CD14-positive monocyte (primary cell): ENCODE measurements around the gene KIRREL3. TPM values are rescaled to one million over a fixed set of nuclear protein-coding genes. Genes with fewer than 3 reads are reported as not detected.

Source experiments
- DNase-seq, 3 donors: peaks; one replicate each; pipeline ENCODE4 v3.0.0-alpha.2; 2011 to 2022
- H2AFZ ChIP-seq: 2 replicates; pipeline ENCODE4 v1.6.0; 2012; ENCODE audit warnings: mild to moderate bottlenecking, low read depth, low read length, inconsistent platforms; ENCODE audit not compliant: insufficient read depth, poor library complexity, severe bottlenecking
- H3K27ac ChIP-seq, 2 donors: 1 replicate in 1 of 2; 2 replicates in 1 of 2; pipeline ENCODE4 v1.5.1; 2012 to 2013; ENCODE audit warnings: low read length in 2 of 2, control low read depth in 1 of 2, inconsistent platforms in 1 of 2, low read depth in 1 of 2, mild to moderate bottlenecking in 1 of 2
- H3K27me3 ChIP-seq, 2 donors: one replicate each; pipeline versions ENCODE4 v1.6.0 to v1.6.1; 2011 to 2013; ENCODE audit warnings: low read length in 2 of 2; ENCODE audit not compliant: control insufficient read depth in 2 of 2, insufficient read depth in 2 of 2
- H3K36me3 ChIP-seq, 2 donors: replicated peaks in 1 of 2; 1 replicate in 1 of 2; 2 replicates in 1 of 2; pipeline versions ENCODE4 v1.5.1 to v1.6.1; 2012 to 2013; ENCODE audit warnings: low read length in 2 of 2, control low read depth in 1 of 2, inconsistent platforms in 1 of 2, mild to moderate bottlenecking in 1 of 2; ENCODE audit not compliant: insufficient read depth in 2 of 2, control insufficient read depth in 1 of 2
- H3K4me1 ChIP-seq, 2 donors: 1 replicate in 1 of 2; 2 replicates in 1 of 2; pipeline versions ENCODE4 v1.5.1 to v1.6.1; 2012 to 2013; ENCODE audit warnings: low read length in 2 of 2, control low read depth in 1 of 2, inconsistent platforms in 1 of 2, mild to moderate bottlenecking in 1 of 2, moderate library complexity in 1 of 2; ENCODE audit not compliant: insufficient read depth in 2 of 2, control insufficient read depth in 1 of 2
- H3K4me2 ChIP-seq: replicated peaks from 2 replicates; pipeline ENCODE3; 2012; ENCODE audit warnings: low read length, moderate library complexity, mild to moderate bottlenecking; ENCODE audit not compliant: poor library complexity, severe bottlenecking; ENCODE audit errors: extremely low read depth
- H3K4me3 ChIP-seq, 3 experiments: fragments of 200-600 bp in 1 of 3; sonication (generic) in 1 of 3; replicated peaks in 1 of 3; 1 replicate in 2 of 3; 2 replicates in 1 of 3; pipeline ENCODE4 v1.5.1; 2011 to 2013; ENCODE audit warnings: low read length in 3 of 3, mild to moderate bottlenecking in 3 of 3, control low read depth in 2 of 3, low read depth in 2 of 3, inconsistent platforms in 1 of 3, moderate library complexity in 1 of 3
- H3K79me2 ChIP-seq: 2 replicates; pipeline ENCODE4 v1.6.0; 2012; ENCODE audit warnings: mild to moderate bottlenecking, control low read depth, inconsistent platforms, low read length, moderate library complexity; ENCODE audit not compliant: insufficient read depth
- H3K9ac ChIP-seq: 2 replicates; pipeline ENCODE4 v1.6.0; 2017; ENCODE audit warnings: low read length, mild to moderate bottlenecking; ENCODE audit not compliant: insufficient read depth, poor library complexity, severe bottlenecking
- H3K9me3 ChIP-seq, 2 donors: replicated peaks in 1 of 2; 1 replicate in 1 of 2; 2 replicates in 1 of 2; pipeline versions ENCODE4 v1.5.1 to v1.6.1; 2012 to 2013; ENCODE audit warnings: low read length in 2 of 2, control low read depth in 1 of 2; ENCODE audit not compliant: control insufficient read depth in 1 of 2, insufficient read depth in 1 of 2
- H4K20me1 ChIP-seq: 2 replicates; pipeline ENCODE4 v1.6.0; 2012; ENCODE audit warnings: mild to moderate bottlenecking, low read length, control low read depth, moderate library complexity; ENCODE audit not compliant: insufficient read depth
- H3K27ac Mint-ChIP-seq, 7 donors: one replicate each; pipeline ENCODE4 v1.8.0; 2020; ENCODE audit warnings: mild to moderate bottlenecking in 7 of 7, mixed read lengths in 7 of 7, moderate library complexity in 6 of 7, inconsistent platforms in 2 of 7
- H3K27me3 Mint-ChIP-seq, 3 donors: one replicate each; pipeline ENCODE4 v1.8.0; 2021 to 2022; ENCODE audit warnings: low read depth in 3 of 3, mild to moderate bottlenecking in 3 of 3, mixed read lengths in 3 of 3, moderate library complexity in 3 of 3, inconsistent platforms in 1 of 3
- H3K36me3 Mint-ChIP-seq, 2 donors: one replicate each; pipeline ENCODE4 v1.8.0; 2020; ENCODE audit warnings: mixed read lengths in 2 of 2, inconsistent platforms in 1 of 2, mild to moderate bottlenecking in 1 of 2
- H3K4me1 Mint-ChIP-seq: one replicate; pipeline ENCODE4 v1.8.0; 2020; ENCODE audit warnings: mild to moderate bottlenecking, mixed read lengths
- H3K4me3 Mint-ChIP-seq, 2 donors: one replicate each; pipeline ENCODE4 v1.8.0; 2020; ENCODE audit warnings: mild to moderate bottlenecking in 2 of 2, mixed read lengths in 2 of 2, moderate library complexity in 1 of 2
- H3K9me3 Mint-ChIP-seq, 7 donors: one replicate each; pipeline ENCODE4 v1.8.0; 2020 to 2022; ENCODE audit warnings: mixed read lengths in 7 of 7, mild to moderate bottlenecking in 6 of 7, moderate library complexity in 6 of 7, inconsistent platforms in 2 of 7
- WGBS: methylation state at CpG from one replicate; pipeline ENCODE4 v1.1.5; 2013; ENCODE audit warnings: missing lambda C conversion rate; ENCODE audit not compliant: insufficient coverage; 5-methylcytosine and 5-hydroxymethylcytosine counted together
- intact Hi-C, 2 donors: fragments of 100-400 bp; cut with micrococcal nuclease; formaldehyde crosslinking; loops; one replicate each; pipeline versions ENCODE4 v1.15.0 to v1.15.1; 2023
- polyA plus RNA-seq, 3 donors: library from polyadenylated mRNA; depleted of rRNA in 1 of 3; unstranded in 2 of 3; stranded (reverse) in 1 of 3; fragments of 300-500 nt in 2 of 3; fragments of >200 nt in 1 of 3; fragmentation: Illumina TruSeq in 2 of 3; gene quantifications; 1 replicate in 2 of 3; 2 replicates in 1 of 3; pipeline ENCODE4 v1.2.3, GENCODE V29; 2012 to 2021
- TF ChIP-seq, protein P1 (sequence below): fragments of 200-600 bp; IDR thresholded peaks from one replicate; pipeline ENCODE4 v1.8.0; 2022; ENCODE audit warnings: antibody characterized with exemption, mild to moderate bottlenecking

The KIRREL3 gene
- polyA plus RNA-seq, 3 donors = not detected

DNA sequence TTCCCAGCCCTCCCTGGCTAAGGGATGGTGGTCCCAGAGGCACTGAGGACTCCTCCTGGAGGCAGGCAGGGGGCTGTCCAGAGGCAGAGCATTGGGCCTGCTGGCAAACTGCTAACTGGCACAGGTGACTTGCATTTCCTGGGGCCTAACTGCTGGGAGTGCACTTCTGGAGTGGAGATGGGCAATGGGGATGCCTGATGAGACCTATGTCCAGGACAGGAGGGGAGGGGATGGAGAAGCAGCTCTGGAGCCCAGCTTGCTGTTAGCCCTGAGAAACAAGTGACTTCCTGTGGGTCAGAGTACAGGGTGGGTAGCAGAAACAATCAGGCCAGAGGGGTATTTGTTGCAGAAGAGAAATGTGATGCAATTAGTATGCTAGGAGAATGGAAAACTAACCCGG is 391.9 kb downstream of the KIRREL3 start:
- Mint-ChIP-seq H3K36me3 (no peaks in the 10 kb centered on the region), H3K9me3 (no peaks in the 10 kb centered on the region), H3K27me3 (peaks cover 6 to 18% (median 13%) of the 10 kb centered on the region in 3 donors), H3K4me3 (no peak overlapping the region), H3K4me1 (no peaks in the 10 kb centered on the region), H3K27ac (no peak overlapping the region)
- no peak for DNase-seq
- no peak overlapping the region for H2AFZ ChIP-seq
- intact Hi-C loops = no loop called here
- no peaks in the 10 kb centered on the region for H3K4me1 ChIP-seq
- H3K36me3 ChIP-seq = no peaks in the 10 kb centered on the region
- no peaks in the 10 kb centered on the region for H4K20me1 ChIP-seq
- no peak overlapping the region for H3K9ac ChIP-seq
- H3K4me3 ChIP-seq = no peak overlapping the region
- no peak overlapping the region for H3K4me2 ChIP-seq
- no peak overlapping the region for H3K27ac ChIP-seq
- no peaks in the 10 kb centered on the region for H3K27me3 ChIP-seq
- TF ChIP-seq, protein P1, sequence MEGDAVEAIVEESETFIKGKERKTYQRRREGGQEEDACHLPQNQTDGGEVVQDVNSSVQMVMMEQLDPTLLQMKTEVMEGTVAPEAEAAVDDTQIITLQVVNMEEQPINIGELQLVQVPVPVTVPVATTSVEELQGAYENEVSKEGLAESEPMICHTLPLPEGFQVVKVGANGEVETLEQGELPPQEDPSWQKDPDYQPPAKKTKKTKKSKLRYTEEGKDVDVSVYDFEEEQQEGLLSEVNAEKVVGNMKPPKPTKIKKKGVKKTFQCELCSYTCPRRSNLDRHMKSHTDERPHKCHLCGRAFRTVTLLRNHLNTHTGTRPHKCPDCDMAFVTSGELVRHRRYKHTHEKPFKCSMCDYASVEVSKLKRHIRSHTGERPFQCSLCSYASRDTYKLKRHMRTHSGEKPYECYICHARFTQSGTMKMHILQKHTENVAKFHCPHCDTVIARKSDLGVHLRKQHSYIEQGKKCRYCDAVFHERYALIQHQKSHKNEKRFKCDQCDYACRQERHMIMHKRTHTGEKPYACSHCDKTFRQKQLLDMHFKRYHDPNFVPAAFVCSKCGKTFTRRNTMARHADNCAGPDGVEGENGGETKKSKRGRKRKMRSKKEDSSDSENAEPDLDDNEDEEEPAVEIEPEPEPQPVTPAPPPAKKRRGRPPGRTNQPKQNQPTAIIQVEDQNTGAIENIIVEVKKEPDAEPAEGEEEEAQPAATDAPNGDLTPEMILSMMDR = no peak
- H3K9me3 ChIP-seq = no peaks in the 10 kb centered on the region
- H3K79me2 ChIP-seq = no peaks in the 10 kb centered on the region
- WGBS = 80% methylated on average over 1 of the region's 1 CpG

DNA sequence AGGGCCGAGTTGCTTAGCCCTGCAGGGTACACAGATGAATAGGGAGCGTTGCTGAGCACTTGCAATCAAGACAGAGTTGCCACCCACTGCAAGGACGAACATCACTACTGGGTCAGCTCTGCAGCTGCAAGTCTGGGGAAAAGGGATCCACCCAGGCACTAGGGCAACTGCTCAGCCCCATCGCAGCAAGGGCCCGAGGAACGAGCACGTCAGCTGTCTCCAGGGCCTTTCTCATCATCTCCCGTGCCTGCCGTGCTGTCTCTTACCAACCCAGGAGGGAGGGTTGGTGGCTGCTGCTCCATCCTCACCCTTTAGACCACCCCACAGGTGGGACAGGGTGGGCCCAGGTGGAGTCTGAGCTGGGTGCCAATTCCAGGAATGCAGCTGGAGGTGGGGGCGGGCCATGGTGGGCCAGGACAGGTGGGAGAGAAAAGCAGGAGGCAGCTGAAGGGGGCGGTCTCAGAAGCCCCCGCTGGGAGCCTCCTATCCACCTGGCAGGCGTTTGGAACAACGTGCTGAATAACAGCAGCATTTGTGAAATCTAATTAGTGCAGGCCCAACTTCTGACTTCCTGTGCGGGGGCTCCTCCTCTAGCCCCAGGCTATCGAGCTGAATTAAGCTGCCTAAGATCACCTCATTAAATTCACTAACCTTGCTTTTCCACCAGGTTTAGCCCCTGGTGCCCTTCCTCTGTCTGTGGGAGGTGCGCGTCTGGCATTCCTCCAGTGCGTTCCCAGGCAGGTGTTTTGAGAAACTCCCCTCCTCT is 392.6 kb downstream of the KIRREL3 start:
- intact Hi-C loops = no loop called here
- H3K27me3 Mint-ChIP-seq = peaks cover 6 to 19% (median 13%) of the 10 kb centered on the region in 3 donors
- H4K20me1 ChIP-seq = no peaks in the 10 kb centered on the region
- H3K4me3 ChIP-seq = no peak overlapping the region
- H3K36me3 ChIP-seq = no peaks in the 10 kb centered on the region
- H3K4me1 Mint-ChIP-seq = no peaks in the 10 kb centered on the region
- TF ChIP-seq, protein P1 = no peak
- DNase-seq = no peak
- H3K4me3 Mint-ChIP-seq = no peak overlapping the region
- no peaks in the 10 kb centered on the region for H3K9me3 ChIP-seq
- H3K79me2 ChIP-seq = no peaks in the 10 kb centered on the region
- H3K9me3 Mint-ChIP-seq = no peaks in the 10 kb centered on the region
- H3K4me2 ChIP-seq = no peak overlapping the region
- H3K27ac ChIP-seq = no peak overlapping the region
- H3K36me3 Mint-ChIP-seq = no peaks in the 10 kb centered on the region
- H2AFZ ChIP-seq = no peak overlapping the region
- WGBS = 73% methylated on average over 16 of the region's 19 CpGs
- no peak overlapping the region for H3K9ac ChIP-seq
- no peaks in the 10 kb centered on the region for H3K4me1 ChIP-seq
- no peaks in the 10 kb centered on the region for H3K27me3 ChIP-seq
- H3K27ac Mint-ChIP-seq = peak overlapping the region in 1 of 7 donors; percentile 65
